ENCODE results near the gene ATP9A.

DNA sequence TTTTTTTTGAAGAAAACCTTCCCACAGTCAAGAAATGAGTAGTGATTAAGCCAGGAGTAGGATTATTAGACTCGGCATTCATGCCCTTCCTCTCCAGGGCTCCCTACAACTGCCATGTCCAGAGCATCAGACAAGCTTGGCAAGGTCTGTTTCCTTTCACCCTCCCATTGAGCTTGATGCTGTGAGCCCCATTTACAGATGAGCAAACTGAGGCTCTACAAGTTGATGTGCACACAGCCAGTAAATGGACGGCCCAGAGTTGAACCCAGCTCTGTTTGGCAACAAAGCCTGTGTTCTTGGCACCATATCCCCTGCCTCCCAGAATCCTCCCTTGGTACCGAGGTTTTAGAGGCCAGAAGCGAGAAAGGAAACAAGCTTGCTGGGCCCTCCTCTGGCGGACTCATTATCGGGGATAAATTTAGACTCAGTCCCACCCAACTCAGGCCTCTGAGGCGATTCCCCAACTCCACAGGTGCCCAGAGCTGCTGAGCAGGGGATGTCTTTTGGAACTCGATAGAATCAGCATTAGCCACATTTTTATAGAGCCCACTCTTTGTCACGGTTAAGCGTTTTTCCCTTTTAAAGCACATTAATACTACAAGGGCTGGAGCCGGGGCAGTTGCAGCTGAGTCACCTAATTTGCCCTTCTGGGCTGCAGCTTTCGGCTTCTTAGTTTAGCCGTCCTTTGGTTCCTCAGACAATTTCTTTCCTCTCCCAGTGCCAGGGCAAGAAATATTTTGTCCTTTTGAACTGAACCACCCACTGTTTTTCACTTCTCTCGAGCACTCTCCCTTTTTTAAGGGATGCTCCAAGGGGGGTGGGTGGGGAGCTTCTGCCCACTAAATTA is 202.7 kb downstream of the ATP9A start:
- no peak for TF ChIP-seq EZH2 (IDR thresholded peaks at IDR 0.05; ENCODE audit: low read length, missing control alignments)
- TF ChIP-seq, protein P1, sequence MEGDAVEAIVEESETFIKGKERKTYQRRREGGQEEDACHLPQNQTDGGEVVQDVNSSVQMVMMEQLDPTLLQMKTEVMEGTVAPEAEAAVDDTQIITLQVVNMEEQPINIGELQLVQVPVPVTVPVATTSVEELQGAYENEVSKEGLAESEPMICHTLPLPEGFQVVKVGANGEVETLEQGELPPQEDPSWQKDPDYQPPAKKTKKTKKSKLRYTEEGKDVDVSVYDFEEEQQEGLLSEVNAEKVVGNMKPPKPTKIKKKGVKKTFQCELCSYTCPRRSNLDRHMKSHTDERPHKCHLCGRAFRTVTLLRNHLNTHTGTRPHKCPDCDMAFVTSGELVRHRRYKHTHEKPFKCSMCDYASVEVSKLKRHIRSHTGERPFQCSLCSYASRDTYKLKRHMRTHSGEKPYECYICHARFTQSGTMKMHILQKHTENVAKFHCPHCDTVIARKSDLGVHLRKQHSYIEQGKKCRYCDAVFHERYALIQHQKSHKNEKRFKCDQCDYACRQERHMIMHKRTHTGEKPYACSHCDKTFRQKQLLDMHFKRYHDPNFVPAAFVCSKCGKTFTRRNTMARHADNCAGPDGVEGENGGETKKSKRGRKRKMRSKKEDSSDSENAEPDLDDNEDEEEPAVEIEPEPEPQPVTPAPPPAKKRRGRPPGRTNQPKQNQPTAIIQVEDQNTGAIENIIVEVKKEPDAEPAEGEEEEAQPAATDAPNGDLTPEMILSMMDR (conservative IDR thresholded peaks at IDR 0.05 in 1 of 2, IDR thresholded peaks at IDR 0.05 in 1 of 2; ENCODE audit: low read depth in 1 of 2, low read length in 2 of 2), result no peak
